Measurements from ENCODE around the gene FCHSD2. TPM values are rescaled to one million over a fixed set of nuclear protein-coding genes. Genes with fewer than 3 reads are reported as not detected.

The FCHSD2 gene
- total and polyA plus RNA-seq, 2 donors (not counting 1 experiment from before 2014, with no cell fraction given): 113 to 189 TPM

DNA sequence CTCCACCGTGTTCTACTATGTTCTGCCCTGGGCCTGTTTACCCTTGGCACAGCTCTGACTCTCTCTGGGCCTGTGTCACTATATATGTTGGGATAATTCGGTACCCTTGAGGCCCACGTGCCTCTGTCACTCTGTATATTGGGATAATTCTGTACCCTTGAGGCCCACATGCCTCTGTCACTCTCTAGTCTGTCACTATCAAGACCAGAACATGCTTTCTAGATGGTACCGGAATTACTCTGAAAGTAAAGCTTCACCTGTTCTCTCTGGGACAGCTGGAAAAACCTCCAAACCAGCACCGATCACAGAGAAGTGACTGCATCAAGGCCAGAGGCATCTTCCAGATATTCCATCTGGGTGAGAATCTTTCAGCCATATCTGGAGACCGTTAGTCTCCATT, 9.3 kb upstream of the FCHSD2 start:
- peaks cover 29% of the 10 kb centered on the region for H3K79me2 ChIP-seq (ENCODE audit: control insufficient read depth, insufficient read depth, low read length)
- no peaks in the 10 kb centered on the region for H4K20me1 ChIP-seq (ENCODE audit: control insufficient read depth, insufficient read depth, low read length, poor library complexity, severe bottlenecking)
- H3K4me1 Mint-ChIP-seq: peaks cover 98% of the 10 kb centered on the region
- peak overlapping the region; percentile 86 to 94 for H3K27ac ChIP-seq (ENCODE audit: low read length in 2 of 2)
- H3K9me3 Mint-ChIP-seq (ENCODE audit: insufficient read depth): no peaks in the 10 kb centered on the region
- ChIA-PET CTCF (interaction anchor here (1.0 to 21.7 kb wide), 5 partner anchors 8 to 71 kb away, joined by 3 to 271 read pairs (median 9); partner anchors contain the start of gene FCHSD2), POLR2A (interaction anchor here (3.1 to 4.3 kb wide), 2 partner anchors 9 to 26 kb away, joined by 29 to 98 read pairs; partner anchors contain the start of gene FCHSD2)
- no peaks in the 10 kb centered on the region for H3K27me3 ChIP-seq (replicated peaks in 1 of 4; ENCODE audit: control extremely low read depth in 1 of 4, control insufficient read depth in 3 of 4, insufficient read depth in 4 of 4, low read length in 3 of 4)
- peak overlapping the region; percentile 98 for H3K27ac Mint-ChIP-seq
- peaks cover 99 to 100% of the 10 kb centered on the region in 2 donors for H3K4me1 ChIP-seq (ENCODE audit: control insufficient read depth in 2 of 2, insufficient read depth in 2 of 2, low read length in 2 of 2)
- no peak for DNase-seq
- ATAC-seq (ENCODE audit: low read depth): no peak
- H3K4me2 ChIP-seq (replicated peaks; ENCODE audit: low read depth, low read length, poor library complexity, severe bottlenecking): peak overlapping the region; percentile 48
- intact Hi-C loops (cut with micrococcal nuclease): loop anchor here (5.0 kb wide), 2 partner anchors 231 to 329 kb away; no protein-coding TSS in a partner anchor
- TF ChIP-seq, protein P1, sequence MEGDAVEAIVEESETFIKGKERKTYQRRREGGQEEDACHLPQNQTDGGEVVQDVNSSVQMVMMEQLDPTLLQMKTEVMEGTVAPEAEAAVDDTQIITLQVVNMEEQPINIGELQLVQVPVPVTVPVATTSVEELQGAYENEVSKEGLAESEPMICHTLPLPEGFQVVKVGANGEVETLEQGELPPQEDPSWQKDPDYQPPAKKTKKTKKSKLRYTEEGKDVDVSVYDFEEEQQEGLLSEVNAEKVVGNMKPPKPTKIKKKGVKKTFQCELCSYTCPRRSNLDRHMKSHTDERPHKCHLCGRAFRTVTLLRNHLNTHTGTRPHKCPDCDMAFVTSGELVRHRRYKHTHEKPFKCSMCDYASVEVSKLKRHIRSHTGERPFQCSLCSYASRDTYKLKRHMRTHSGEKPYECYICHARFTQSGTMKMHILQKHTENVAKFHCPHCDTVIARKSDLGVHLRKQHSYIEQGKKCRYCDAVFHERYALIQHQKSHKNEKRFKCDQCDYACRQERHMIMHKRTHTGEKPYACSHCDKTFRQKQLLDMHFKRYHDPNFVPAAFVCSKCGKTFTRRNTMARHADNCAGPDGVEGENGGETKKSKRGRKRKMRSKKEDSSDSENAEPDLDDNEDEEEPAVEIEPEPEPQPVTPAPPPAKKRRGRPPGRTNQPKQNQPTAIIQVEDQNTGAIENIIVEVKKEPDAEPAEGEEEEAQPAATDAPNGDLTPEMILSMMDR (IDR thresholded peaks at IDR 0.05): no peak
- no peaks in the 10 kb centered on the region for H3K27me3 Mint-ChIP-seq
- H3K4me3 Mint-ChIP-seq: peak overlapping the region; percentile 67
- no peak overlapping the region for H3K4me3 ChIP-seq (ENCODE audit: control extremely low read depth in 1 of 5, extremely low read depth in 1 of 5, insufficient read depth in 1 of 5, low read depth in 2 of 5, low read length in 4 of 5)
- H3K9ac ChIP-seq (ENCODE audit: low read length): no peak overlapping the region
- peaks cover 0 to 8% (median 0%) of the 10 kb centered on the region in 3 donors for H3K9me3 ChIP-seq (ENCODE audit: control extremely low read depth in 1 of 3, control insufficient read depth in 2 of 3, insufficient read depth in 1 of 3, low read length in 2 of 3)
- WGBS (ENCODE audit: insufficient coverage): 91% methylated on average over 5 of the region's 6 CpGs
- H3K36me3 ChIP-seq (replicated peaks in 1 of 2; ENCODE audit: control extremely low read depth in 1 of 2, control insufficient read depth in 1 of 2, extremely low read depth in 1 of 2, insufficient read depth in 2 of 2, low read length in 1 of 2): no peaks in the 10 kb centered on the region
- no peak overlapping the region for H2AFZ ChIP-seq (ENCODE audit: insufficient read depth, low read depth, low read length, poor library complexity, severe bottlenecking)

DNA sequence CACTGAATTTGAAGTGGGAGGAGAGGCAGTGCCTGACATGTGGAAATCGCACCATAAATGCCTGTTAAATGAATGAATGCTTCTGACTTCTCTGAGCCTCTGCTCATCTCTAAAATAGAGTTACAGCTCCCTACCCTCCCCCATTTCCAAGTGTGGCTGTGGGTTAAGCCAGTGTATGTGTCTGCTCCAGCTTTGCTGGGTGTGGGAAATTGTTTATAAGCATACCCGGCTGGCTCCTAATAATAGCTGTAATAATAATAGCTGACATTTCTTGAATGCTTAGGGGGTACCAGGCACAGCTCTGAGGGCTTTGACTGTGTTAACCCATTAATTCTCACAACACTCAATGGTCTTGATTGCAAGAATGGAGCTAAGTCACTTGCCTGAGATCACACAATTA, 7.0 kb upstream of the FCHSD2 start:
- ChIA-PET CTCF (interaction anchor here (0.9 to 21.7 kb wide), 3 partner anchors 10 to 223 kb away, joined by 3 to 271 read pairs (median 4); no protein-coding TSS in a partner anchor), POLR2A (interaction anchor here (0.6 to 1.1 kb wide), 3 partner anchors 29 to 449 kb away, joined by 3 to 11 read pairs (median 4); no protein-coding TSS in a partner anchor)
- peak overlapping the region; percentile 6 for H3K4me2 ChIP-seq (replicated peaks; ENCODE audit: low read depth, low read length, poor library complexity, severe bottlenecking)
- peak overlapping the region in 1 of 2 donors; percentile 13 for H3K27ac ChIP-seq (ENCODE audit: low read length in 2 of 2)
- H3K9me3 ChIP-seq (ENCODE audit: control extremely low read depth in 1 of 3, control insufficient read depth in 2 of 3, insufficient read depth in 1 of 3, low read length in 2 of 3): peaks cover 0 to 8% (median 0%) of the 10 kb centered on the region in 3 donors
- ATAC-seq (ENCODE audit: low read depth) (no peak), DNase-seq (no peak)
- intact Hi-C loops (cut with micrococcal nuclease): no loop called here
- Mint-ChIP-seq H3K27ac (peak overlapping the region; percentile 98), H3K27me3 (no peaks in the 10 kb centered on the region), H3K4me1 (peaks cover 98% of the 10 kb centered on the region), H3K4me3 (no peak overlapping the region), H3K9me3 (ENCODE audit: insufficient read depth) (no peaks in the 10 kb centered on the region)
- H3K79me2 ChIP-seq (ENCODE audit: control insufficient read depth, insufficient read depth, low read length): peaks cover 48% of the 10 kb centered on the region
- no peaks in the 10 kb centered on the region for H3K36me3 ChIP-seq (replicated peaks in 1 of 2; ENCODE audit: control extremely low read depth in 1 of 2, control insufficient read depth in 1 of 2, extremely low read depth in 1 of 2, insufficient read depth in 2 of 2, low read length in 1 of 2)
- H2AFZ ChIP-seq (ENCODE audit: insufficient read depth, low read depth, low read length, poor library complexity, severe bottlenecking): no peak overlapping the region
- WGBS (ENCODE audit: insufficient coverage): 80% methylated on average over 1 of the region's 2 CpGs
- H3K4me1 ChIP-seq (ENCODE audit: control insufficient read depth in 2 of 2, insufficient read depth in 2 of 2, low read length in 2 of 2): peaks cover 98 to 100% of the 10 kb centered on the region in 2 donors
- H3K9ac ChIP-seq (ENCODE audit: low read length): no peak overlapping the region
- TF ChIP-seq, protein P1 (IDR thresholded peaks at IDR 0.05): no peak
- no peak for TF ChIP-seq EZH2 (IDR thresholded peaks at IDR 0.05; ENCODE audit: borderline replicate concordance, insufficient read depth, low read depth, low read length, poor library complexity, severe bottlenecking)
- no peaks in the 10 kb centered on the region for H4K20me1 ChIP-seq (ENCODE audit: control insufficient read depth, insufficient read depth, low read length, poor library complexity, severe bottlenecking)
- no peak overlapping the region for H3K4me3 ChIP-seq (ENCODE audit: control extremely low read depth in 1 of 5, extremely low read depth in 1 of 5, insufficient read depth in 1 of 5, low read depth in 2 of 5, low read length in 4 of 5)
- H3K27me3 ChIP-seq (replicated peaks in 1 of 4; ENCODE audit: control extremely low read depth in 1 of 4, control insufficient read depth in 3 of 4, insufficient read depth in 4 of 4, low read length in 3 of 4): no peaks in the 10 kb centered on the region

Data from B cell (primary cell).